ENCODE results near the gene ILDR1.

Gene ILDR1

DNA sequence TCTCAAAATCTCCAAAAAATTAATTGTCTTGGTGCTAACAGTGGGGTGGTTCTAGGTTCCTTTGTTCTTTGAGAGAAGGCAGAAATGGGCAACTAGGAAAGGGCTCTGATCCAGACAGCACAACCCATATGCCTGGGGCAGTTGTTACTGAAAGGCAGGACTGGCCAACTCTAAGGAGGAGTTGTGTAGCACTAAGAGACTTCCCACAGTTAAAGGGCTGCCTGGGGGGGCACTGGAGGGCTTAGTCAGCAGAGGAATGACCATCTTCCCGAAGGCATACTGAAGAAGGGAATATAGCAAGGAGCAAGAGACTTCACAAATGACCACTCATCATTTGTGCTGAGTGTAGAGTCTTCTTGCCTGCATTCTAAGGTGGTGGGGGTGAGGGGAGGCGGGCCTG is 15.8 kb downstream of the ILDR1 start:
- DNase-seq (ENCODE audit: low read depth) = no peak
- TF ChIP-seq, protein P1, sequence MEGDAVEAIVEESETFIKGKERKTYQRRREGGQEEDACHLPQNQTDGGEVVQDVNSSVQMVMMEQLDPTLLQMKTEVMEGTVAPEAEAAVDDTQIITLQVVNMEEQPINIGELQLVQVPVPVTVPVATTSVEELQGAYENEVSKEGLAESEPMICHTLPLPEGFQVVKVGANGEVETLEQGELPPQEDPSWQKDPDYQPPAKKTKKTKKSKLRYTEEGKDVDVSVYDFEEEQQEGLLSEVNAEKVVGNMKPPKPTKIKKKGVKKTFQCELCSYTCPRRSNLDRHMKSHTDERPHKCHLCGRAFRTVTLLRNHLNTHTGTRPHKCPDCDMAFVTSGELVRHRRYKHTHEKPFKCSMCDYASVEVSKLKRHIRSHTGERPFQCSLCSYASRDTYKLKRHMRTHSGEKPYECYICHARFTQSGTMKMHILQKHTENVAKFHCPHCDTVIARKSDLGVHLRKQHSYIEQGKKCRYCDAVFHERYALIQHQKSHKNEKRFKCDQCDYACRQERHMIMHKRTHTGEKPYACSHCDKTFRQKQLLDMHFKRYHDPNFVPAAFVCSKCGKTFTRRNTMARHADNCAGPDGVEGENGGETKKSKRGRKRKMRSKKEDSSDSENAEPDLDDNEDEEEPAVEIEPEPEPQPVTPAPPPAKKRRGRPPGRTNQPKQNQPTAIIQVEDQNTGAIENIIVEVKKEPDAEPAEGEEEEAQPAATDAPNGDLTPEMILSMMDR (conservative IDR thresholded peaks at IDR 0.05; ENCODE audit: low read depth, low read length) = no peak
- H3K4me3 ChIP-seq (ENCODE audit: low read length) = no peak overlapping the region

DNA sequence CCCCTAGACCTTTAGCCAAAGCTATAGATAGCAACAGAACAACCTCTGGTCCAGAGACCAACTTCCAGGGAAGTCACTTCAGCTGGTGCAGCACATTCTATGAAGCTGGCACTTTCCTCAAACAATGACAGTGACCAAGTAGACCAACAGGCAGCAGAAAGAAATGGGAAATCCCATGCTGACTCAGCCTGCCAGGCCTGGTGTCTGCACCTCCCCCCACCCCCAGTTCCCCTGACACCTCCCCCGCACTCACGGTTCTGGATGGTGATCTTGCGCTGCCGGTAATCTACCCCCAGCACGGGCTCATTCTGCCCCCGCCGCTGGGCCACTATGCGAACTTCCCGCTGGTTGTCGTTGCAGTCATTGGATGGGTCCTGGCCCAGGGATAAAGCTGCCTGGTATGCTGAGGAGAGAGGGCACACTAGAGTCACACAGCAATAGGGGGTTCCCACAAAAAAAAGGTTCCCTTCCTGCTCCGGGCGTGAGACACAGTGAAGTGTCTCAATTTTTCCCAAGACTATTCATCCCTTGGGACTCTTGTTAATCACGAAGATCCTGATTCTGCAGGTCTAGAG is 17.0 kb downstream of the ILDR1 start:
- H3K4me3 ChIP-seq (ENCODE audit: low read length) = no peak overlapping the region
- DNase-seq (ENCODE audit: low read depth) = no peak
- TF ChIP-seq, protein P1 (conservative IDR thresholded peaks at IDR 0.05; ENCODE audit: low read depth, low read length) = no peak

DNA sequence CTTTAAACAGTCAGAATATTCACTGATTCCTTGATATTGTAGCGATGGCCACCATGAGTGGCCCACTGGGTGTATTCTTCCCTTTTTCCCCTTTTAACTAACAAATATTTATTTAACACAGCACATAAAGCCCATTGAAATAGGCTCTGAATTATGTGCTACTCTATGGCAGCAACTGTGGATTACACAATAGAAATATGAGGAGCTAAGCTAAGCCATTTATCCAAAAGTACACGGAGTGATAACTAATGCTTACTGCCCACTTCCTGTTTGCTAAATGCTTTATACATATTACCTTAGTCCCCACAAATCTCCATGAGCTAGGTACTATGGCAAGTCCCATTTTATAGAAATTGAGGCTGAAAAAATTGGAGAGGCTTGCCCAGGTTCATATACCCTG is 17.9 kb downstream of the ILDR1 start:
- TF ChIP-seq, protein P1 (conservative IDR thresholded peaks at IDR 0.05; ENCODE audit: low read depth, low read length) = no peak
- no peak overlapping the region for H3K4me3 ChIP-seq (ENCODE audit: low read length)
- no peak for DNase-seq (ENCODE audit: low read depth)

DNA sequence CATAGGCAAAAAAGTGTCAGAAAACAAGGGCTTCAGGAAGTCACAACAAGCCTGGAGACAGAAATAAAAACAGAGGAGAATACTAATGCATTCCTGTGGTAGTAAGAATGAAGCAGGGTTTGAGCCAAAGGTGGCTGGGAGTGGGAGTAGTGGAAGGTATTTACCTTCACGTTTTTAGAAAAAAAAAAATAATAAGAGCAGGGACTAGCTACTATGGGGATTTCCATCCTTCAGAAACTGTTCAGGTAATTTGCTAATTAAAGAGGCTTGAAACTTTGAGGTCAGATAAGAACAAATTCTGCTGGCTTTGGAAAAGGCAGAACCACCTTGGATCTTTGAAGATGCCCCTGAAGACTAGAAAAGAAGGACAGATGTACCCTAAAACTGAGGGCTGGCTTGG is 18.4 kb downstream of the ILDR1 start:
- H3K4me3 ChIP-seq (ENCODE audit: low read length) = no peak overlapping the region
- DNase-seq (ENCODE audit: low read depth) = no peak
- TF ChIP-seq, protein P1 (conservative IDR thresholded peaks at IDR 0.05; ENCODE audit: low read depth, low read length) = no peak

DNA sequence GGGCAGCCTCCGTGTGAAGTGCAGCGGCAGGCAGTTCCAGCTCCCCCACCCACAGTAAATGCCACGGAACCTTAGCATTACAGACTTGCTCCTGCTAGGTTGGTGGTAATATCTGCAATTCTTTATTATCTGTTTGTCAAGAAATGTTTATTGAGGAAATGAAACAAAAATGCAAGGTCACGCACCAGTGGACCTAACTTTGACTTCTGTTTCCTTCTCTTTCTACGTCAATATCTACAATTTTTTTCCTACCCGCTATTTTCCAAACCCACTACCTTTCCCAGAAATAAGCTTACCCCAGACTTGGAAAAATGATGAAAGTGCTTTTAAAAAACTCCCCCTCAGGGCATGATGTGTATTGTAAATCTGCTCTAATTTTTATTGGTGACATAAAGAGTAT is 18.9 kb downstream of the ILDR1 start:
- no peak overlapping the region for H3K4me3 ChIP-seq (ENCODE audit: low read length)
- TF ChIP-seq, protein P1 (conservative IDR thresholded peaks at IDR 0.05; ENCODE audit: low read depth, low read length) = no peak
- no peak for DNase-seq (ENCODE audit: low read depth)

DNA sequence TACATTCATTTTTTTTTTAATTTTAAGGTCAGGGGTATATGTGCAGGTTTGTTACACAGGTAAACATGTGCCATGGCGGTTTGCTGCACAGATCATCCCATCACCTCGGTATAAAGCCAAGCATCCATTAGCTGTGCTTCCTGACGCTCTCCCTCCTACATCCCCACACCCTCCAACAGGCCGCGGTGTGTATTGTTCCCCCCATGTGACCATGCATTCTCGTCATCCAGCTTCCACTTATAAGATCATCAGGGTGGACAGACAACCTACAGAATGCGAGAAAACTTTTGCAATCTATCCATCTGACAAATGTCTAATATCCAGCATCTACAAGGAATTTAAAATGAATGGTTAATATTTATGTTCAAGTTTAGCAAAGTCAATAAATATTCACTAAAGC is 19.4 kb downstream of the ILDR1 start:
- H3K4me3 ChIP-seq (ENCODE audit: low read length) = no peak overlapping the region
- TF ChIP-seq, protein P1 (conservative IDR thresholded peaks at IDR 0.05; ENCODE audit: low read depth, low read length) = no peak
- no peak for DNase-seq (ENCODE audit: low read depth)

DNA sequence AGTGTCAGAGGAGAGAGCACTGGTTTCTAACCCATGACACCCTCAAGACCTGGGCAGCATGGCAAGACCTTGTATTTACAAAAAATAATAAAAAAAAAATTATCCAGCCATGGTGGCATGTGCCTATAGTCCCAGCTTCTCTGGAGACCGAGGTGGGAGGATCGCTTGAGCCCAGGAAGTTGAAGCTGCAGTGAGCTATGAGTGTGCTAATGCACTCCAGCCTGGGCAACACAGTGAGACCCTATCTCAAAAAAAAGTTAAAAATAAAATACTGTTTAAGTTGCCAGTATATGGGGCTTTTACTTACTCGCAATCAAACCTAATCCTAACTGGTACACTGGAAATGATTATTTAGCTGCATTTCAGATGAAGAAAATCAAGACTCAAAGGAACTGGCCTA is 20.2 kb downstream of the ILDR1 start:
- TF ChIP-seq, protein P1 (conservative IDR thresholded peaks at IDR 0.05; ENCODE audit: low read depth, low read length) = no peak
- no peak overlapping the region for H3K4me3 ChIP-seq (ENCODE audit: low read length)
- DNase-seq (ENCODE audit: low read depth) = no peak
